ENCODE results near the gene TOP2B.

Gene TOP2B

GRCh38 chr3:25665315-25666280 is 891 bp upstream of the TOP2B start:
- DNase-seq, result peak; percentile 96

GRCh38 chr3:25663869-25664811 is 567 bp downstream of the TOP2B start:
- DNase-seq, result peak; percentile 30 to 47

- DNase-seq, result peak; percentile 47 to 51
These were observed 1.3 kb downstream of the TOP2B start for GRCh38 chr3:25663347-25663868.

DNA sequence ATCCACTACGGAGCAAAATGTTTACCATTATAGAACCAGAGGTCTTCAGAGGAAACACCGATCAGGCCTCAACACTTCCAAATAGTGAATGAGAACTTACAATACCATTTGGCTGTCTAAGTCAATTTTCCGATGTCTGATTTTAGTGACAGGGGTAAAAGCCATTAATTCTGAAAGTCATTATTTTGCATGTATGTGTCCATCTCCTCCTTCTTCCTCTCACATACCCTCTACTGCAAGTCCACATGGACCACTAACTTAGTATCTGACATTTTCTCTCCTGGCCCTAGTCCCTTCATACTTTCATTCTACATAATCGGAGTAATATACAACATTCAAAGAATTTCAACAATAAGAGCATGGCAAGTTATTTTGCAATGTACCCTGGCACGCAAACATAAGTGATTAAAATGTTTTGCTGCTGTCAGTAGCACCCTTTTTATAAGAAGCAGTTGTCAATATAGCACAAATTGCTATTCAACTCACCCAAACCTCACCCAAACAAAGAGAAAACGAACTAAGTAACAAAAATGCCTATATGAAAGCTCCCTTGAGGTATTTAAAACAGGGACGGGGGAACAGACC is 1.9 kb downstream of the TOP2B start:
- DNase-seq, result no peak

- no peak for DNase-seq
These were observed 2.8 kb downstream of the TOP2B start for GRCh38 chr3:25661694-25662437.

DNA sequence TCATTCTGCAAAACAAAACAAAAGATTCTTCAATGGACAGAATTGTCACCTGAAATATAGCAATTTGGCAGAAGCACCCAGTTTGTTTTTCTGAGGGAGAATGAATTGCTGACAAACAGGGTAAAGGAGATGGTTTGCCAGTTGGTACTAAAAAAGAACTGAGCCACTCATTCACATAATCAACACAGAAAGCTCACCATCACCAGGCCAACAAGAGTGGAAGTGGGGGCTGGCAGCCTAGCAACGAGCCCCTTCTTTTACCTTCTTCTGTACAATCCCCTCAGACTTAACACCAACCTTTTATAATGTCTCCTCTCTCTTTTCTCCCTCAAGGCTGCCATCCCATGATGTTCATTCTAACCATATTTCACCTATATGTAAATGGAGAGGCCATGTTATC is 5.9 kb downstream of the TOP2B start:
- no peak for DNase-seq

DNA sequence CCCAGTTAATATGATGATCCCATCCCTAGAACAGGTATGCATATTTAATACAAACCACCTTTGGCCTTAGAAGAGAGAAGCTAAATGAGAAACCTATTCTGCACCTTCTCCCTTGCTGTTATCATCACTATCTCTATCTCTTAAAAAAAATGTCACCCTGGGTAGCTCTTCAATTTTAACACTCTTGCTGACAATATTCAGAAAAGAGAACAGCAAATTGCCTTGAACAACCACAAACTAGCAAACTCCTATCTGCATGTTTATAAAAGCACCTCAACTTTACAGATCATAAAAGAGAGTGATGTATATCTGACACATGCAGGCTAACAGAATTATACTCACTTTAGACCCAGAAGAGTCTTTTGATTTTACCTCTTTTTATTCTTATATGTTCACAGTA is 7.4 kb downstream of the TOP2B start:
- DNase-seq, result no peak

DNA sequence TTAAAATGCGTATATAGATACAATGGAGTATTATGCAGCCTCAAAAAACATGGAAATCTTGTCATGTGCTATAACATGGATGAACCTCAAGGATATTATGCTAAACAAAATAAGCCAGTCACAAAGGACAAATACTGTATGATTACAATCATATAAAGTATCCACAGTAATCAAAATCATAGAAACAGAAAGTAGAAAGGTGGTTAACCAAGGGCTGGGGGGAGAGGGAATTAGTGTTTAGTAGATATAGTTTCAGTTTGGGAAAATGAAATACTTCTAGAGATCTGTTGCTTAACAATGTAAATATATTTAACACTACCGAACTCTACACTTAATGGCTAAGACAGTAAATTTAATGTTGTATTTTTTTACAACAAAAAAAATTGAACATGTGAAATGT is 9.0 kb downstream of the TOP2B start:
- no peak for DNase-seq

DNA sequence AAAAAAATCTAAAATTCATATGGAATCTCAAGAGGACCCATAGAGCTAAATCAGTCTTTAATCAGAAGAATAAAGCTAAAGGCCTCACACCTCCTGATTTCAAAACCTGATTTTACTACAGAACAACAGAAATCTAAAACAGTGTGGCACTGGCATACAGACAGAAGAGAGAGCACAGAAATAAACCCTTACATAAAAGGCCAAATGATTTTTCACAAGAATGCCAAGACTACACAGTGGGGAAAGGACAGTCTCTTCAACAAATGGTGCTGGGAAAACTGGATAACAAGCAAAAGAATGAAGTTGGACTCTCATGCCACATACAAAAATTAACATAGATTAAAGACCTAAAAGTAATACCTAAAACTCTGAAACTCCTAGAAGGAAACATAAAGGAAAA is 10.1 kb downstream of the TOP2B start:
- no peak for DNase-seq

GRCh38 chr3:25653322-25653721 is 11.4 kb downstream of the TOP2B start:
- no peak for DNase-seq

- no peak for DNase-seq
These were observed 11.8 kb downstream of the TOP2B start for GRCh38 chr3:25652921-25653320.

DNA sequence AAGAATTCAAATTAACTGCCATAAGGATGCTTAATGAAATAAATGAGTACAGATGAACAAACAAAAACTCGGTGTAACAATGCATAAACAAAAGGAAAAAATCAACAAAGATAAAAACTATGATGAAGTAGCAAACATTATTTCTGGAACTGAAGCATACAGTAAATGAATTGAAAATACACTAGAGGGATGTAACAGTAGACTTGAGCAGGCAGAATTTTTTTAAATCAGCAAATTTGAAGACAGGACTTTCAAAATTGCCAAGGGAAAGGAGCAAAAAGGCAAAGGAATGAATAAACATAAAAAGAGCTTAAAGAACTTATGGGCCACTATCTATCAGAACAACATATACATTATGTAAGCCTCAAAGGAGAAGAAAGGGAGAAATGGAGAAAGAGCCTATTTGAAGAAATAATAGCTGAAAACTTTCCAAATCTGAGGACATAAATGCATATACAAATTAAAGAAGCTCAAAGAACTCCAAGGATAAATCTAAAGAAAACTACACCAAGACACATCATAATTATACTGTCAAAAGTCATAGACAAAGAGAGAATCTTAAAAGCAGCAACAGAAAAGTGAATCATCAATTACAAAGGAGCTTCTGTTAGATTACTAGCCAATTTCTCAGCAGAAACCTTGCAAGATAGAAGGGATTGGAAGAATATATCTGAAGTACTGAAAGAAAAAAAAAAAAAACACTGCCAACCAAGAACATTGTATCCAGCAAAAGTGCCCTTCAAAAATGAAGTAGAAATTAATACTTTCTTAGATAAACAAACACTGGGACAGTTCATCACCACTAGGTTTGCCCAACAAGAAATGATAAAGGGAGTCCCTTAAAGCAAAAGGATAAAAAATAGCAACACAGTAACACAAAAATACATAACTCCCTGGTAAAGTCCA is 15.5 kb downstream of the TOP2B start:
- no peak for DNase-seq

GRCh38 chr3:25648107-25648535 is 16.6 kb downstream of the TOP2B start:
- peak; percentile 85 to 94 for DNase-seq

- no peak for DNase-seq
These were observed 29.7 kb downstream of the TOP2B start for GRCh38 chr3:25635038-25635437.

GRCh38 chr3:25633919-25634318 is 30.8 kb downstream of the TOP2B start:
- DNase-seq, result no peak

- no peak for DNase-seq
These were observed 32.7 kb downstream of the TOP2B start for GRCh38 chr3:25631989-25632388.

- DNase-seq, result no peak
These were observed 43.6 kb downstream of the TOP2B start for GRCh38 chr3:25621087-25621486.

DNA sequence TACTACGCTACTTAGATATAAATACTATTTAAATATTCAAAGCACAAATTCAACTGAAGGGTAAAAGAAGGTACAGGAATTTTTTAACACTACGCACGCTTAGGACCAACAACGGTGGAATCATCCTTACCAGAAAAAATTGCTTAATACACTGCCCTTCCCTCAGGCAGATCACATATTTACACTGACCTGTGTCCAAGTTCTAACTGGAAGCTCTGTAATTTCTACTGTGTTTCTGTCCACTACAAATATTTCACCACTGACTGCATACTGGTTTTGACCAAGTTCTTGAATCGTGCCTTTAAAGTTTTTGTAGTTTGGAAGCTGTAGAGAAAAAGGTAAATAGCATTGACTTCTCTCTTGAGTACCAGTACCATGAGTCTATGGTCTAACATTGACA is 44.2 kb downstream of the TOP2B start:
- DNase-seq, result no peak

DNA sequence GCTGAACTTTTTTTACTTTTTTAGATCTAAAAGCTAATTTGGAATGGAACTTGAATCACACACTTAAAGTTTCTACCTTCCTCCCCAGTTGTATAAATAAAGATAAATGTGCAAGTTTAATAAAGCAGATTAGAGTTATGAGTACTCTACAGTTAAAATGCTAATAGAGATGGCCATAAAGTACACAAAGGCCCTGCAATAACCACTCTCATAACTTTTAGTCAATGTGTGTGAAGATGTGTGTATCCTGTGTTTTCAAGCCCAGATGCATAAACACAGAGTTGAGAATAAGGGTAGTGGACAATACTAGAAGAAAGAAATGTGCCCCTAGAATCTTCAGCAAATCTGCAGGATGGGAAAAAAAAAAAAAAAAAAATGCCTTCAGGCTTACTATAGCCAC is 45.3 kb downstream of the TOP2B start:
- DNase-seq, result no peak

DNA sequence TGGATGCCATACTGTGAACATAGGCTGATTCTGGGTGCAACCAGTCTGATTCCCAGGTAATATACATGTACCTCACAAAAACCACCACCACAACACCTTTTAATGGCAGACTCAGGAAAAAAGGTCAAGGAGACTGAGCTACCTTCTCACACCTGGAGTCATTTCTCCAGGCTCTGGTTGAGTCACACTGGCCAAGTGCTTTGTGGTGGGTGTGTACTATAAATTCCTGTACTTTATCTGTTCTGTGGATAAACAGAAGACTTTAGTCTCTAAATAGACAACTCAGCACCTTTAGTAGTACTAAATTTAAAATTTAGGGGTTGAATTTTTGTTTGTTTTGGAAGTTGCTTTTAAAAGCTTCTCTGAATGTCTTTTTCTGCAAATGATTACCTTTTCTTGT is 46.7 kb downstream of the TOP2B start:
- no peak for DNase-seq

GRCh38 chr3:25611193-25611592 is 53.5 kb downstream of the TOP2B start:
- no peak for DNase-seq
